Type B pancreatic cell (in vitro differentiated cells): ENCODE results near the gene MIER1. TPM values are rescaled to one million over a fixed set of nuclear protein-coding genes. Genes with fewer than 3 reads are reported as not detected.

Experiments
- DNase-seq: peaks from one replicate; pipeline ENCODE4 v3.0.0; 2021; ENCODE audit warnings: mixed read lengths; ENCODE audit not compliant: unreplicated experiment; ENCODE audit errors: extremely low spot score
- H3K27ac Mint-ChIP-seq: 2 replicates; pipeline ENCODE4 v1.8.0; 2021; ENCODE audit warnings: mild to moderate bottlenecking, mixed read lengths
- H3K27me3 Mint-ChIP-seq: 2 replicates; pipeline ENCODE4 v1.8.0; 2021; ENCODE audit warnings: mixed read lengths
- H3K36me3 Mint-ChIP-seq: 2 replicates; pipeline ENCODE4 v1.8.0; 2021; ENCODE audit warnings: mixed read lengths
- H3K4me1 Mint-ChIP-seq: one replicate; pipeline ENCODE4 v1.8.0; 2021; ENCODE audit warnings: mixed read lengths; ENCODE audit not compliant: unreplicated experiment
- H3K4me3 Mint-ChIP-seq: 2 replicates; pipeline ENCODE4 v1.8.0; 2021; ENCODE audit warnings: mild to moderate bottlenecking, mixed read lengths
- H3K9me3 Mint-ChIP-seq: 2 replicates; pipeline ENCODE4 v1.8.0; 2021; ENCODE audit warnings: mixed read lengths
- total RNA-seq: library from RNA; stranded (reverse); gene quantifications from 2 replicates; pipeline ENCODE4 v1.2.1, GENCODE V29; 2021; ENCODE audit warnings: low replicate concordance
- TF ChIP-seq, protein P1 (sequence below): fragments of 200-600 bp; sonication (generic); conservative IDR thresholded peaks from 2 replicates; pipeline ENCODE4 v1.5.0; 2021; ENCODE audit warnings: antibody characterized with exemption, mild to moderate bottlenecking

MIER1 gene
- total RNA-seq, 1 donor from 2014 or later, result 27.8 TPM

DNA sequence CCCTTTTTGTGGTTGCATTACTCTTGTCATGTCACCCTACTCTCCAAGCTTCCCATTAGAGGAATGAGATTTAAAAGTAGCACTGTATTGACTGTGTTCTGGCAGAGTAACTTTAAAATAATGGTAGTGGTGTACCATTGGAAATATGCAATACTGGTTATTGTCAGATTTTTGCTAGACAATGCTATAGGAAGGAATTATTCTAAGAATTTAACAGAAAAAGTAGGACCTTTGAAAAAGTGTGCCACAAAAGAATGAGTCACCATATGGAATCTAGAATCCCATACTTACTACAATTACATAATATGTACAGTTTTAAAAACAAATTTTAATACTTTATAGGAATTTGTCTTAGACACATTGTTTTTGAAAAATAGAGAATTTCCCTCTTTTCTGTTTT, 13.8 kb downstream of the MIER1 start:
- DNase-seq, result no peak
- Mint-ChIP-seq H3K27ac (no peak overlapping the region), H3K9me3 (no peaks in the 10 kb centered on the region), H3K4me3 (no peak overlapping the region), H3K36me3 (peaks cover 13% of the 10 kb centered on the region), H3K4me1 (peaks cover 17% of the 10 kb centered on the region), H3K27me3 (no peaks in the 10 kb centered on the region)
- TF ChIP-seq, protein P1, sequence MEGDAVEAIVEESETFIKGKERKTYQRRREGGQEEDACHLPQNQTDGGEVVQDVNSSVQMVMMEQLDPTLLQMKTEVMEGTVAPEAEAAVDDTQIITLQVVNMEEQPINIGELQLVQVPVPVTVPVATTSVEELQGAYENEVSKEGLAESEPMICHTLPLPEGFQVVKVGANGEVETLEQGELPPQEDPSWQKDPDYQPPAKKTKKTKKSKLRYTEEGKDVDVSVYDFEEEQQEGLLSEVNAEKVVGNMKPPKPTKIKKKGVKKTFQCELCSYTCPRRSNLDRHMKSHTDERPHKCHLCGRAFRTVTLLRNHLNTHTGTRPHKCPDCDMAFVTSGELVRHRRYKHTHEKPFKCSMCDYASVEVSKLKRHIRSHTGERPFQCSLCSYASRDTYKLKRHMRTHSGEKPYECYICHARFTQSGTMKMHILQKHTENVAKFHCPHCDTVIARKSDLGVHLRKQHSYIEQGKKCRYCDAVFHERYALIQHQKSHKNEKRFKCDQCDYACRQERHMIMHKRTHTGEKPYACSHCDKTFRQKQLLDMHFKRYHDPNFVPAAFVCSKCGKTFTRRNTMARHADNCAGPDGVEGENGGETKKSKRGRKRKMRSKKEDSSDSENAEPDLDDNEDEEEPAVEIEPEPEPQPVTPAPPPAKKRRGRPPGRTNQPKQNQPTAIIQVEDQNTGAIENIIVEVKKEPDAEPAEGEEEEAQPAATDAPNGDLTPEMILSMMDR, result no peak

GRCh38 chr1:66940981-66941380, 16.2 kb downstream of the MIER1 start:
- no peak overlapping the region for H3K4me3 Mint-ChIP-seq
- no peak for DNase-seq
- H3K4me1 Mint-ChIP-seq, result peaks cover 4% of the 10 kb centered on the region
- TF ChIP-seq, protein P1, result no peak
- H3K9me3 Mint-ChIP-seq, result no peaks in the 10 kb centered on the region
- no peak overlapping the region for H3K27ac Mint-ChIP-seq
- peaks cover 14% of the 10 kb centered on the region for H3K36me3 Mint-ChIP-seq
- H3K27me3 Mint-ChIP-seq, result no peaks in the 10 kb centered on the region

- TF ChIP-seq, protein P1, result no peak
- peak overlapping the region; percentile 53 for H3K27ac Mint-ChIP-seq
- H3K9me3 Mint-ChIP-seq, result no peaks in the 10 kb centered on the region
- peaks cover 25% of the 10 kb centered on the region for H3K36me3 Mint-ChIP-seq
- no peak overlapping the region for H3K4me3 Mint-ChIP-seq
- no peaks in the 10 kb centered on the region for H3K27me3 Mint-ChIP-seq
- H3K4me1 Mint-ChIP-seq, result peaks cover 4% of the 10 kb centered on the region
- no peak for DNase-seq
These were observed 18.7 kb downstream of the MIER1 start for GRCh38 chr1:66943361-66943969.

- Mint-ChIP-seq H3K4me1 (peaks cover 4% of the 10 kb centered on the region), H3K27ac (peak overlapping the region; percentile 15), H3K9me3 (no peaks in the 10 kb centered on the region), H3K4me3 (no peak overlapping the region), H3K27me3 (no peaks in the 10 kb centered on the region), H3K36me3 (peaks cover 25% of the 10 kb centered on the region)
- TF ChIP-seq, protein P1, result no peak
- no peak for DNase-seq
These were observed 19.8 kb downstream of the MIER1 start for GRCh38 chr1:66944330-66945274.

DNA sequence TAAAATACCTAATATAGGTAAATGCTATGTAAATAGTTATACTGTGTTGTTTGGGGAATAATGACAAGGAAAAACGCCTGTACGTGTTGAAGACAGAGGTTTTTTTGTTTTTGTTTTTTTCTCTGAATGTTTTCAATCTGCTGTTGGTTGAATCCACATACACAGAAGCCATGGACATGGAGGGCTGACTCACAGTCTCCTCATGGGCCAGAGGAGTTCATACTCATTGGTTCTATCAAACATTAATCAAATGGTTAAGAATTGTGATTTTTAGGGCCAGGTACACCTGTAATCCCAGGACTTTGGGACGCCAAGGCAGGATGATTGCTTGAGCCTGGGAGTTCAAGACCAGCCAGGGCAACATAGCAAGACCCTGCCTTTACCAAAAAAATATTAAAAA, 20.5 kb downstream of the MIER1 start:
- Mint-ChIP-seq H3K4me1 (peaks cover 4% of the 10 kb centered on the region), H3K9me3 (no peaks in the 10 kb centered on the region), H3K27me3 (no peaks in the 10 kb centered on the region), H3K27ac (no peak overlapping the region), H3K36me3 (peaks cover 21% of the 10 kb centered on the region), H3K4me3 (no peak overlapping the region)
- TF ChIP-seq, protein P1, result no peak
- no peak for DNase-seq
